Measurements from ENCODE around the gene MC1R. TPM values are rescaled to one million over a fixed set of nuclear protein-coding genes. Genes with fewer than 3 reads are reported as not detected.

The MC1R gene
- total and polyA plus RNA-seq, 2 of the 8 experiments (the other 6 are each of a cell fraction or from before 2014, with no cell fraction given), result 2.2 to 2.9 TPM

DNA sequence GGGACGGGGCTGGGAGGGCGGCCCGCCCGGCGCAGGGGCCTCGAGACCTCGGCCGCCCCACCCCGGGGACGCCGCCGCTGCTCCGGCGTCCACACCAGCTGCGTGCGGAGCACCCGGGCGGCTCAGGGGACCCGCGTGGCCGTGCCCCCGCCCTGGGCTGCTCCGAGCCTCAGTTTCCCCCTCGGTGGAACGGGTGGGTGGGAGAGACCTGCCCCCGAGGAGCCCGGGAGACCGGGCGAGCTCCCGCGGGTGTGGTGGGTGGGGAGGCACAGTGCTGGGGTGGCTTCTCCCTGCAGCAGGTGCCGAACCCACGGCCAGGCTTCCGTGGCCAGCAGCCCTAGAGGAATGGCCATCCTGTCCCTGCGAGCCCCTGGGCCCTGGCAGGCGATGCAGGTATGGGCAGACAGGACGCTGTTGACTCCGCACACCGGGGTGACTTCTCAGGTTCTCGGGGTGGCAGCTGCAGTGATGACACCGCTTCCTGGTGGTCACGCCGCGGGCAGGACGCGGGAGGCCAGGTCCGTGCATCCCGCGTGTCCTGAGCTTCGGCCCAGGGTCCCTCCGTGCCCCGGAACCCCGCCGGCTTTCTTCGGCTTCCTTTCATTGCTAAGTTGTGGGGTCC is 30.6 kb downstream of the MC1R start:
- peaks cover 3 to 8% of the 10 kb centered on the region in 2 experiments for H4K20me1 ChIP-seq (replicated peaks in 1 of 2; ENCODE audit: control insufficient read depth in 1 of 2, insufficient read depth in 2 of 2, low read length in 2 of 2)
- H3K4me3 ChIP-seq (ENCODE audit: extremely low read depth in 1 of 4, insufficient read depth in 2 of 4, low read depth in 3 of 4, low read length in 4 of 4), result peak overlapping the region; percentile 46 to 78 (median 52)
- no peaks in the 10 kb centered on the region for H3K9me3 ChIP-seq (ENCODE audit: insufficient read depth in 2 of 2, low read depth in 1 of 2, low read length in 1 of 2)
- H3K14ac ChIP-seq (ENCODE audit: insufficient read length), result no peak overlapping the region
- POLR2A ChIA-PET (ENCODE audit: partially characterized antibody), result interaction anchor here (1.2 to 9.2 kb wide), 7 partner anchors 16 to 69 kb away, joined by 3 to 42 read pairs (median 7); partner anchors contain the start of genes DBNDD1 and TUBB3
- CTCF ChIA-PET (ENCODE audit: partially characterized antibody), result interaction anchor here (1.0 to 3.9 kb wide), 4 partner anchors 8 to 23 kb away, joined by 3 to 15 read pairs (median 4); no protein-coding TSS in a partner anchor
- H2AFZ ChIP-seq (ENCODE audit: low read length), result no peak overlapping the region
- FAIRE-seq (no peak), DNase-seq (ENCODE audit: low read depth in 1 of 2, low spot score in 2 of 2) (no peak)
- peaks cover 0 to 7% (median 5%) of the 10 kb centered on the region in 4 experiments; a peak in 5 of 7 replicates for H3K4me1 ChIP-seq (replicated peaks in 1 of 4; ENCODE audit: control insufficient read depth in 3 of 4, insufficient read depth in 4 of 4, low read length in 3 of 4)
- no peaks in the 10 kb centered on the region for H3K36me3 ChIP-seq (ENCODE audit: control insufficient read depth in 2 of 4, insufficient read depth in 4 of 4, low read length in 3 of 4)
- WGBS, 2 experiments (ENCODE audit: extremely low coverage in 1 of 2, insufficient coverage in 1 of 2, insufficient read length in 1 of 2, insufficient replicate concordance in 2 of 2, low coverage in 1 of 2, low lambda C conversion rate in 2 of 2, missing lambda C conversion rate in 1 of 2), result 48% methylated on average over 35 of the region's 55 CpGs; no CpG with 5 or more reads in 1 of the 2 experiments
- peak overlapping the region; percentile 85; the same call in 1 of the 2 replicates for H4K8ac ChIP-seq (ENCODE audit: extremely low read depth, insufficient read depth, low read length)
- no peak overlapping the region for H3K56ac ChIP-seq (replicated peaks; ENCODE audit: insufficient read length, low read depth, low read length)
- no peak overlapping the region for H2AK5ac ChIP-seq (ENCODE audit: low read depth, low read length)
- H2BK5ac ChIP-seq (ENCODE audit: low read depth, low read length), result no peak overlapping the region
- no peak overlapping the region for H2BK15ac ChIP-seq (ENCODE audit: low read length)
- H3K18ac ChIP-seq (ENCODE audit: extremely low read depth, low read length), result no peak overlapping the region
- H2BK120ac ChIP-seq (replicated peaks; ENCODE audit: low read depth, low read length), result no peak overlapping the region
- TF ChIP-seq TAF7 (optimal IDR thresholded peaks at IDR 0.05; ENCODE audit: borderline replicate concordance, low read depth, low read length), result no peak
- H3K27ac ChIP-seq (ENCODE audit: low read depth, low read length), result no peak overlapping the region
- H3K9ac ChIP-seq (replicated peaks in 1 of 4; ENCODE audit: extremely low read depth in 1 of 4, low read depth in 3 of 4, low read length in 3 of 4), result peak overlapping the region in 1 of 4 experiments; percentile 81; a peak in 1 of 7 replicates
- no peak overlapping the region for H2BK20ac ChIP-seq (ENCODE audit: low read length)
- H3K79me2 ChIP-seq (ENCODE audit: control insufficient read depth in 1 of 2, insufficient read depth in 2 of 2, low read length in 2 of 2), result no peaks in the 10 kb centered on the region
- no peak overlapping the region for H3K23ac ChIP-seq (ENCODE audit: insufficient read length)
- peaks cover 7% of the 10 kb centered on the region; the same call in 1 of the 2 replicates for H3K23me2 ChIP-seq (ENCODE audit: low read depth, low read length)
- no peak overlapping the region for H2BK12ac ChIP-seq (ENCODE audit: low read depth, low read length)
- no peak overlapping the region for H4K5ac ChIP-seq (ENCODE audit: insufficient read length, low read depth, low read length)
- H3K4ac ChIP-seq (replicated peaks; ENCODE audit: insufficient read length, low read depth, low read length), result no peak overlapping the region
- peak overlapping the region; percentile 42 to 93 for H3K4me2 ChIP-seq (ENCODE audit: insufficient read depth in 1 of 2, low read depth in 2 of 2, low read length in 2 of 2)
- H3K79me1 ChIP-seq (ENCODE audit: low read depth, low read length), result no peaks in the 10 kb centered on the region
- H3K27me3 ChIP-seq (replicated peaks in 1 of 4; ENCODE audit: control insufficient read depth in 3 of 4, extremely low read depth in 1 of 4, insufficient read depth in 3 of 4, low read length in 3 of 4), result peaks cover 3 to 28% (median 22%) of the 10 kb centered on the region in 4 experiments
- H4K91ac ChIP-seq (replicated peaks; ENCODE audit: insufficient read length, low read length), result no peak overlapping the region
